Left ventricle myocardium inferior (tissue), 1 donor: Measurements from ENCODE around the gene FAM174B. TPM values are rescaled to one million over a fixed set of nuclear protein-coding genes. Genes with fewer than 3 reads are reported as not detected.

Source experiments
- DNase-seq: peaks from one replicate; pipeline ENCODE4 v3.0.0-alpha.2; 2020
- H3K27ac ChIP-seq: fragments of 200-600 bp; replicated peaks from 2 replicates; pipeline ENCODE4 v1.8.0; 2021
- H3K27me3 ChIP-seq: fragments of 200-600 bp; 2 replicates; pipeline ENCODE4 v1.8.0; 2021; ENCODE audit warnings: low read depth
- H3K36me3 ChIP-seq: fragments of 200-600 bp; 2 replicates; pipeline ENCODE4 v1.8.0; 2021
- H3K4me1 ChIP-seq: fragments of 200-600 bp; 2 replicates; pipeline ENCODE4 v1.8.0; 2021
- H3K4me3 ChIP-seq: fragments of 200-600 bp; 2 replicates; pipeline ENCODE4 v1.8.0; 2021; ENCODE audit warnings: mild to moderate bottlenecking, moderate library complexity
- H3K9me3 ChIP-seq: fragments of 200-600 bp; replicated peaks from 2 replicates; pipeline ENCODE4 v1.8.0; 2021
- intact Hi-C: fragments of 100-400 bp; cut with micrococcal nuclease; formaldehyde crosslinking; loops from one replicate; pipeline ENCODE4 v1.11.0; 2022
- total RNA-seq: library from RNA; stranded (reverse); fragmentation: NEBNext Ultra II Directional; extraction: Animal tissue kit (Norgen Biotek cat#: 25700); gene quantifications from one replicate; pipeline ENCODE4 v1.2.1, GENCODE V29; 2021
- TF ChIP-seq, protein P1 (sequence below): fragments of 200-600 bp; IDR thresholded peaks from 2 replicates; pipeline ENCODE4 v1.8.0; 2021; ENCODE audit warnings: antibody characterized with exemption, mild to moderate bottlenecking, borderline replicate concordance
- donor health status: DM: no; HTN: yes; CAD: no; lungs with severe emphysema.

Gene FAM174B
- total RNA-seq, 1 donor from 2014 or later, result 17.1 TPM

DNA sequence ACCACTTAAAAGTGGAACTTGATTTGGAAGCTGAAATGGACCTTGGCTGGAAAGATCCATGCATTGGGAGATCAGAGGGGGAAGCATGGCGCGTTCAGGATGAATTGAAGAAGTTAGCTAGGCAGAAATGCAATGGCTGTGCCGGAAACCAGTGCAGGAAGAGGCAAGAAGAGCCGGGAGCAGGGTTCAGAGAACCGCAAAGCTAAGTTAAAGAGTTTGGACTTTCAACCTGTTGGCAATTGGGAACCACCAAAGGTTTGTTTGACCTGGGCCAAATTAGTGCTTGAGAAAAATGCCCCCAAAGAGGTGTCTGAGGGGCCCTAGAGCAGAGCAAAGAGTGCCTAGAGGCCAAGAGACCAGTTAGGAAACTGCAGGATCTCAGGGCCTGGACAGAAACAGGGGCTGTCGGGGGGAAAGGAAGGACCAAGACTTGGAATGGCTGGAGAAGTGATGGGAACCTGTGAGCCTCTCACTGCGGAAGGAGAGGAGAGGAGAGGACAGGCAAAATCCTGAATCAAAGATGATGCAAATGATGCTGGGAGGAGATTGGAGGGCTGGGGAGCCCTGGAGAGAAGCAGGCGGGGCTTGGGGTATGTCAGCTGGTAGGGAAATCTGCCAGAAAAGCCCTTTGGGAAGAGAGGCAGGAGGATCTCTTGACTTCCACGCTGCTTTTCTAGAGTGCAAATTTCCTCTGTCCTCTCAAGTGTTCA, 49.3 kb downstream of the FAM174B start:
- intact Hi-C loops, result no loop called here
- DNase-seq, result no peak
- TF ChIP-seq, protein P1, sequence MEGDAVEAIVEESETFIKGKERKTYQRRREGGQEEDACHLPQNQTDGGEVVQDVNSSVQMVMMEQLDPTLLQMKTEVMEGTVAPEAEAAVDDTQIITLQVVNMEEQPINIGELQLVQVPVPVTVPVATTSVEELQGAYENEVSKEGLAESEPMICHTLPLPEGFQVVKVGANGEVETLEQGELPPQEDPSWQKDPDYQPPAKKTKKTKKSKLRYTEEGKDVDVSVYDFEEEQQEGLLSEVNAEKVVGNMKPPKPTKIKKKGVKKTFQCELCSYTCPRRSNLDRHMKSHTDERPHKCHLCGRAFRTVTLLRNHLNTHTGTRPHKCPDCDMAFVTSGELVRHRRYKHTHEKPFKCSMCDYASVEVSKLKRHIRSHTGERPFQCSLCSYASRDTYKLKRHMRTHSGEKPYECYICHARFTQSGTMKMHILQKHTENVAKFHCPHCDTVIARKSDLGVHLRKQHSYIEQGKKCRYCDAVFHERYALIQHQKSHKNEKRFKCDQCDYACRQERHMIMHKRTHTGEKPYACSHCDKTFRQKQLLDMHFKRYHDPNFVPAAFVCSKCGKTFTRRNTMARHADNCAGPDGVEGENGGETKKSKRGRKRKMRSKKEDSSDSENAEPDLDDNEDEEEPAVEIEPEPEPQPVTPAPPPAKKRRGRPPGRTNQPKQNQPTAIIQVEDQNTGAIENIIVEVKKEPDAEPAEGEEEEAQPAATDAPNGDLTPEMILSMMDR, result no peak
- Histone ChIP-seq H3K4me3 (no peak overlapping the region), H3K36me3 (no peaks in the 10 kb centered on the region), H3K4me1 (no peaks in the 10 kb centered on the region), H3K27ac (no peak overlapping the region), H3K9me3 (no peaks in the 10 kb centered on the region), H3K27me3 (no peaks in the 10 kb centered on the region)

DNA sequence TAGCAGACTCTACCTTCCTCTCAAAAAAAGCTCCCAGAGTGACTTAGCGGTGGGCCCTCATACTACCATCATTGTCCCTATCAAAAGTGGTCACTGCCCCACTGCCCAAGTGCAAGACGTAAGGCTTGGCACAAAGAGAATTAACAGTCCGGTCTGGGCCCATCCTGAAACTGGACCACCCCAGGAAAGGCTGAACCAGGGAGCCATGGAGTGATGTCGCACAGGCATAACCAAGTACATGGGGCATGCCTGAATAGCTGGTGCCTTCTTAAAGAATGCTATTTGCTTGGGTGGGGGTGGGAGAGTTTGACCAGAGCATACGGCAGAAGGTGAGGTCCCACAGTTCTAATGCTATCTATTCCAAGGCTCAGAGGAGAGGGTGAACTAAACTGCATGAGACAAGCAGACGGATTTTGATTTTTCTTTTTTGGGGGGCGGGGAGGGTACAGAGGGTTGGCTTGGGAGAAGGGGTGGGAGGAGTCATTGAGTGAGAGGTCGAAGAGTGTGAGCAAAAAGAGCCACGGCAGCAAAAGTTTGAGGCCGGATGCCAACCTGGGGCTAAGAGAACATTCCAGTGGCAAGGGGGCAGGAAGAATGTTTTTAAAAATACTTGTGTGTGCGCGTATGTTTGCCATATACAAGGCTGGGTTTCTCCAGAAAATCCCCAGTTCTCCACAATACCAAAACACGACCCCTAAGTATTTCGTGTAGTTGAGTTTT, 50.2 kb downstream of the FAM174B start:
- TF ChIP-seq, protein P1, result no peak
- Histone ChIP-seq H3K27ac (no peak overlapping the region), H3K36me3 (no peaks in the 10 kb centered on the region), H3K4me3 (no peak overlapping the region), H3K27me3 (no peaks in the 10 kb centered on the region), H3K9me3 (no peaks in the 10 kb centered on the region), H3K4me1 (peaks cover under 1% of the 10 kb centered on the region)
- intact Hi-C loops, result no loop called here
- no peak for DNase-seq

- Histone ChIP-seq H3K27me3 (no peaks in the 10 kb centered on the region), H3K4me1 (peaks cover 14% of the 10 kb centered on the region), H3K27ac (no peak overlapping the region), H3K4me3 (no peak overlapping the region), H3K36me3 (no peaks in the 10 kb centered on the region), H3K9me3 (no peaks in the 10 kb centered on the region)
- no peak for DNase-seq
- TF ChIP-seq, protein P1, result no peak
- intact Hi-C loops, result no loop called here
Observed at GRCh38 chr15:92603743-92604470, 51.7 kb downstream of the FAM174B start.

DNA sequence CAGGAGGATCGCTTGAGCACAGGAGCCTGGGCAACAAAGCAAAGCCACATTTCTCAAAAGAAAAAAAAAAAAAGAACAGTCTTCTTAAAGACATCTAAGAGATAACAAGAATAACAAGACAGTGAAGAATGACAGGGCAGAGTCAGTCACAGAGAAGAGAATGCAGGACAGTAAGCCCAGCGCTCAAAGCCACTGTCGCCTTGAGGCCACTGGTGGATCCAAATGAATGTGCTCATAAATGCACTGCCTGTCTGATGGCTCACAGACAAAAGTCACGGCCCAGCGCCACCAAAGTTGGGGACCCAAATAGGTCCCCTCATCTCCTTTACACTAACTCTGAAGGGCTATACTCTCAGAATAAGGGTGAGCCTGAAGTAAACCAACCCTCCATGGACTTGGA, 52.3 kb downstream of the FAM174B start:
- no peak for DNase-seq
- intact Hi-C loops, result no loop called here
- TF ChIP-seq, protein P1, result no peak
- Histone ChIP-seq H3K36me3 (no peaks in the 10 kb centered on the region), H3K27me3 (no peaks in the 10 kb centered on the region), H3K4me1 (peaks cover 17% of the 10 kb centered on the region), H3K4me3 (no peak overlapping the region), H3K27ac (no peak overlapping the region), H3K9me3 (no peaks in the 10 kb centered on the region)

- H3K27ac ChIP-seq, result no peak overlapping the region
- H3K4me1 ChIP-seq, result peaks cover 27% of the 10 kb centered on the region
- no peaks in the 10 kb centered on the region for H3K9me3 ChIP-seq
- no peak overlapping the region for H3K4me3 ChIP-seq
- no peaks in the 10 kb centered on the region for H3K36me3 ChIP-seq
- intact Hi-C loops, result no loop called here
- TF ChIP-seq, protein P1, result no peak
- no peaks in the 10 kb centered on the region for H3K27me3 ChIP-seq
- no peak for DNase-seq
Observed at GRCh38 chr15:92602267-92602593, 53.3 kb downstream of the FAM174B start.
